ENCODE data around the gene C9orf72.

DNA sequence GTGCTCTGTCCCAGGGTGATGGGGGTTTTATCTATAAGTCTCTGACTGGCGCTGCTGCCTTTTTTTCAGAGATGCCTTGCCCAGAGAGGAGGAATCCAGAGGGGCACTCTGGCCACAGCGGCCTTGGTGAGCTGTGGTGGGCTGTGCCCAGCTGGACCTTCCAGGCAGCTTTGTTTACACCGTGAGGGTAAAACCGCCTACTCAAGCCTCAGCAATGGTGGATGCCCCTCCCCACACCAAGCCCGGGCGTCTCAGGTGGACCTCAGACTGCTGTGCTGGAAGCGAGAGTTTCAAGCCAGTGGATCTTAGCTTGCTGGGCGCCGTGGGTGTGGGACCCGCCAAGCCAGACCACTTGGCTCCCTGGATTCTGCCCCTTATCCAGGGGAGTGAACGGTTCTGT, 41.3 kb upstream of the C9orf72 start:
- TF ChIP-seq, protein P1, sequence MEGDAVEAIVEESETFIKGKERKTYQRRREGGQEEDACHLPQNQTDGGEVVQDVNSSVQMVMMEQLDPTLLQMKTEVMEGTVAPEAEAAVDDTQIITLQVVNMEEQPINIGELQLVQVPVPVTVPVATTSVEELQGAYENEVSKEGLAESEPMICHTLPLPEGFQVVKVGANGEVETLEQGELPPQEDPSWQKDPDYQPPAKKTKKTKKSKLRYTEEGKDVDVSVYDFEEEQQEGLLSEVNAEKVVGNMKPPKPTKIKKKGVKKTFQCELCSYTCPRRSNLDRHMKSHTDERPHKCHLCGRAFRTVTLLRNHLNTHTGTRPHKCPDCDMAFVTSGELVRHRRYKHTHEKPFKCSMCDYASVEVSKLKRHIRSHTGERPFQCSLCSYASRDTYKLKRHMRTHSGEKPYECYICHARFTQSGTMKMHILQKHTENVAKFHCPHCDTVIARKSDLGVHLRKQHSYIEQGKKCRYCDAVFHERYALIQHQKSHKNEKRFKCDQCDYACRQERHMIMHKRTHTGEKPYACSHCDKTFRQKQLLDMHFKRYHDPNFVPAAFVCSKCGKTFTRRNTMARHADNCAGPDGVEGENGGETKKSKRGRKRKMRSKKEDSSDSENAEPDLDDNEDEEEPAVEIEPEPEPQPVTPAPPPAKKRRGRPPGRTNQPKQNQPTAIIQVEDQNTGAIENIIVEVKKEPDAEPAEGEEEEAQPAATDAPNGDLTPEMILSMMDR (IDR thresholded peaks at IDR 0.05; ENCODE audit: low read length) = no peak
- TF ChIP-seq EZH2phosphoT487 (IDR thresholded peaks at IDR 0.05; ENCODE audit: low read length) = no peak

Measured in MM.1S (cell line).